ENCODE measurements around the gene BRIP1. TPM values are rescaled to one million over a fixed set of nuclear protein-coding genes. Genes with fewer than 3 reads are reported as not detected.

Gene BRIP1
- total RNA-seq, 1 experiment from 2014 or later = 13.8 TPM

DNA sequence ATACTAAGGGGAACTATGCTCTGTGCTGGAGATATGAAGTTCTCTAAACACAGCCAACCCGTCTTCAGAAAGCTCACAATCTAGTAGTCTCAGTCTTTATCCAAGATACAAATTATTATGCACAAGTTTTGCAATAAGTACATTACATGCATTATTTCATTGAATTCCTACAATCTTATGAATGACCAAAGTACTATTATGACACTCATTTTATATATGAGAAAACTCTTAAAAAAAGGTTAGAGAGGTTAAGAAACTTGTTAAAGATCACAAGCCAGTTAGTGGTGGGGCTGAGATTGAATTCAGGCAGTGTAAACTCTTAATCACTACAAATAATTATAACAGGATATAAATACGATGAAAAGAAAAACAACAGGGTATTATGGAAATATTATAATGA, 4.7 kb upstream of the BRIP1 start (continued):
- TF ChIP-seq, protein P1, sequence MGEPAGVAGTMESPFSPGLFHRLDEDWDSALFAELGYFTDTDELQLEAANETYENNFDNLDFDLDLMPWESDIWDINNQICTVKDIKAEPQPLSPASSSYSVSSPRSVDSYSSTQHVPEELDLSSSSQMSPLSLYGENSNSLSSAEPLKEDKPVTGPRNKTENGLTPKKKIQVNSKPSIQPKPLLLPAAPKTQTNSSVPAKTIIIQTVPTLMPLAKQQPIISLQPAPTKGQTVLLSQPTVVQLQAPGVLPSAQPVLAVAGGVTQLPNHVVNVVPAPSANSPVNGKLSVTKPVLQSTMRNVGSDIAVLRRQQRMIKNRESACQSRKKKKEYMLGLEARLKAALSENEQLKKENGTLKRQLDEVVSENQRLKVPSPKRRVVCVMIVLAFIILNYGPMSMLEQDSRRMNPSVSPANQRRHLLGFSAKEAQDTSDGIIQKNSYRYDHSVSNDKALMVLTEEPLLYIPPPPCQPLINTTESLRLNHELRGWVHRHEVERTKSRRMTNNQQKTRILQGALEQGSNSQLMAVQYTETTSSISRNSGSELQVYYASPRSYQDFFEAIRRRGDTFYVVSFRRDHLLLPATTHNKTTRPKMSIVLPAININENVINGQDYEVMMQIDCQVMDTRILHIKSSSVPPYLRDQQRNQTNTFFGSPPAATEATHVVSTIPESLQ (CRISPR knock-in tag; IDR thresholded peaks at IDR 0.05) = no peak
- no peak for TF ChIP-seq HMGA2 (CRISPR knock-in tag; IDR thresholded peaks at IDR 0.05)
- TF ChIP-seq GABPB1 (CRISPR knock-in tag; IDR thresholded peaks at IDR 0.05) = no peak
- no peak for TF ChIP-seq NFYB (CRISPR knock-in tag; conservative IDR thresholded peaks at IDR 0.05; ENCODE audit: low read depth)
- TF ChIP-seq, protein P2, sequence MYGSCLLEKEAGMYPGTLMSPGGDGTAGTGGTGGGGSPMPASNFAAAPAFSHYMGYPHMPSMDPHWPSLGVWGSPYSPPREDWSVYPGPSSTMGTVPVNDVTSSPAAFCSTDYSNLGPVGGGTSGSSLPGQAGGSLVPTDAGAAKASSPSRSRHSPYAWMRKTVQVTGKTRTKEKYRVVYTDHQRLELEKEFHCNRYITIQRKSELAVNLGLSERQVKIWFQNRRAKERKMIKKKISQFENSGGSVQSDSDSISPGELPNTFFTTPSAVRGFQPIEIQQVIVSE (CRISPR knock-in tag; IDR thresholded peaks at IDR 0.05; ENCODE audit: borderline replicate concordance) = no peak

DNA sequence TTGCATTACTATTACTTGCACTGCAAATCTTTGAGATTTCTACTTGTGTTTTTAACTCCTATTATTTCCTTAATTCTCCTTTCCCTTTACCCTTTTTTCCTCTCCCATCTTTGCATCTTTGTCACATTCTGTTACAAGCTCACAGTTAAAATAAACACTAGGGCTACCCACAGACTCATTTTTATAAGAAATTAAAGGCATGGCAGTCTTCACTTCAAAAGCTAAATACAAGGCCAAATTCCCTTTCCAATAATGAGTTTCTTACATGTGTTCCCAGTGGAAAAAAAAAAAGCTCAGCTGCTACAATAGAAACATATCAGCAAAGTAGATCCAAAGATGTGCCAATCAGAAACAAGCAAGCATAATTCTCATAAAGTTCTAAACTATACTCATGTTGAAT, 3.7 kb upstream of the BRIP1 start:
- Mint-ChIP-seq H3K36me3 (peaks cover 20% of the 10 kb centered on the region), H3K4me1 (peaks cover 12% of the 10 kb centered on the region), H3K27ac (no peak overlapping the region), H3K27me3 (ENCODE audit: low read depth) (no peaks in the 10 kb centered on the region), H3K4me3 (no peak overlapping the region), H3K9me3 (no peaks in the 10 kb centered on the region)
- POLR2A ChIA-PET = no interaction called here
- CTCF ChIA-PET = no interaction called here
- DNase-seq (ENCODE audit: low spot score) (no peak), ATAC-seq (no peak)
- no peak for TF ChIP-seq NR3C1 (CRISPR knock-in tag; conservative IDR thresholded peaks at IDR 0.05; ENCODE audit: low read depth)
- no peak for TF ChIP-seq ZNF138 (CRISPR knock-in tag; conservative IDR thresholded peaks at IDR 0.05)
- no peak for TF ChIP-seq HMGA2 (CRISPR knock-in tag; IDR thresholded peaks at IDR 0.05)
- TF ChIP-seq MXD4 (CRISPR knock-in tag; IDR thresholded peaks at IDR 0.05; ENCODE audit: borderline replicate concordance) = no peak
- no peak for TF ChIP-seq TEAD1 (CRISPR knock-in tag; IDR thresholded peaks at IDR 0.05)
- TF ChIP-seq, protein P3, sequence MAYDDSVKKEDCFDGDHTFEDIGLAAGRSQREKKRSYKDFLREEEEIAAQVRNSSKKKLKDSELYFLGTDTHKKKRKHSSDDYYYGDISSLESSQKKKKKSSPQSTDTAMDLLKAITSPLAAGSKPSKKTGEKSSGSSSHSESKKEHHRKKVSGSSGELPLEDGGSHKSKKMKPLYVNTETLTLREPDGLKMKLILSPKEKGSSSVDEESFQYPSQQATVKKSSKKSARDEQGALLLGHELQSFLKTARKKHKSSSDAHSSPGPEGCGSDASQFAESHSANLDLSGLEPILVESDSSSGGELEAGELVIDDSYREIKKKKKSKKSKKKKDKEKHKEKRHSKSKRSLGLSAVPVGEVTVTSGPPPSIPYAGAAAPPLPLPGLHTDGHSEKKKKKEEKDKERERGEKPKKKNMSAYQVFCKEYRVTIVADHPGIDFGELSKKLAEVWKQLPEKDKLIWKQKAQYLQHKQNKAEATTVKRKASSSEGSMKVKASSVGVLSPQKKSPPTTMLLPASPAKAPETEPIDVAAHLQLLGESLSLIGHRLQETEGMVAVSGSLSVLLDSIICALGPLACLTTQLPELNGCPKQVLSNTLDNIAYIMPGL (CRISPR knock-in tag; IDR thresholded peaks at IDR 0.05) = no peak
- TF ChIP-seq SMAD3 (CRISPR knock-in tag; IDR thresholded peaks at IDR 0.05; ENCODE audit: borderline replicate concordance) = no peak
- no peak for TF ChIP-seq NFE2L1 (CRISPR knock-in tag; IDR thresholded peaks at IDR 0.05)
- TF ChIP-seq PRRX2 (CRISPR knock-in tag; IDR thresholded peaks at IDR 0.05) = no peak
- TF ChIP-seq CREM (CRISPR knock-in tag; IDR thresholded peaks at IDR 0.05) = no peak
- TF ChIP-seq IRF2 (CRISPR knock-in tag; IDR thresholded peaks at IDR 0.05; ENCODE audit: borderline replicate concordance, low read depth) = no peak
- no peak for TF ChIP-seq ETV6 (CRISPR knock-in tag; IDR thresholded peaks at IDR 0.05)
- no peak for TF ChIP-seq SMAD4 (CRISPR knock-in tag; IDR thresholded peaks at IDR 0.05)
- TF ChIP-seq GABPB1 (CRISPR knock-in tag; IDR thresholded peaks at IDR 0.05) = no peak
- TF ChIP-seq, protein P4, sequence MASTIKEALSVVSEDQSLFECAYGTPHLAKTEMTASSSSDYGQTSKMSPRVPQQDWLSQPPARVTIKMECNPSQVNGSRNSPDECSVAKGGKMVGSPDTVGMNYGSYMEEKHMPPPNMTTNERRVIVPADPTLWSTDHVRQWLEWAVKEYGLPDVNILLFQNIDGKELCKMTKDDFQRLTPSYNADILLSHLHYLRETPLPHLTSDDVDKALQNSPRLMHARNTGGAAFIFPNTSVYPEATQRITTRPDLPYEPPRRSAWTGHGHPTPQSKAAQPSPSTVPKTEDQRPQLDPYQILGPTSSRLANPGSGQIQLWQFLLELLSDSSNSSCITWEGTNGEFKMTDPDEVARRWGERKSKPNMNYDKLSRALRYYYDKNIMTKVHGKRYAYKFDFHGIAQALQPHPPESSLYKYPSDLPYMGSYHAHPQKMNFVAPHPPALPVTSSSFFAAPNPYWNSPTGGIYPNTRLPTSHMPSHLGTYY (CRISPR knock-in tag; IDR thresholded peaks at IDR 0.05) = no peak
- TF ChIP-seq, protein P5, sequence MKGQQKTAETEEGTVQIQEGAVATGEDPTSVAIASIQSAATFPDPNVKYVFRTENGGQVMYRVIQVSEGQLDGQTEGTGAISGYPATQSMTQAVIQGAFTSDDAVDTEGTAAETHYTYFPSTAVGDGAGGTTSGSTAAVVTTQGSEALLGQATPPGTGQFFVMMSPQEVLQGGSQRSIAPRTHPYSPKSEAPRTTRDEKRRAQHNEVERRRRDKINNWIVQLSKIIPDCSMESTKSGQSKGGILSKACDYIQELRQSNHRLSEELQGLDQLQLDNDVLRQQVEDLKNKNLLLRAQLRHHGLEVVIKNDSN (CRISPR knock-in tag; IDR thresholded peaks at IDR 0.05) = no peak
- TF ChIP-seq, protein P6, sequence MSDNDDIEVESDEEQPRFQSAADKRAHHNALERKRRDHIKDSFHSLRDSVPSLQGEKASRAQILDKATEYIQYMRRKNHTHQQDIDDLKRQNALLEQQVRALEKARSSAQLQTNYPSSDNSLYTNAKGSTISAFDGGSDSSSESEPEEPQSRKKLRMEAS (CRISPR knock-in tag; IDR thresholded peaks at IDR 0.05) = no peak
- TF ChIP-seq, protein P7, sequence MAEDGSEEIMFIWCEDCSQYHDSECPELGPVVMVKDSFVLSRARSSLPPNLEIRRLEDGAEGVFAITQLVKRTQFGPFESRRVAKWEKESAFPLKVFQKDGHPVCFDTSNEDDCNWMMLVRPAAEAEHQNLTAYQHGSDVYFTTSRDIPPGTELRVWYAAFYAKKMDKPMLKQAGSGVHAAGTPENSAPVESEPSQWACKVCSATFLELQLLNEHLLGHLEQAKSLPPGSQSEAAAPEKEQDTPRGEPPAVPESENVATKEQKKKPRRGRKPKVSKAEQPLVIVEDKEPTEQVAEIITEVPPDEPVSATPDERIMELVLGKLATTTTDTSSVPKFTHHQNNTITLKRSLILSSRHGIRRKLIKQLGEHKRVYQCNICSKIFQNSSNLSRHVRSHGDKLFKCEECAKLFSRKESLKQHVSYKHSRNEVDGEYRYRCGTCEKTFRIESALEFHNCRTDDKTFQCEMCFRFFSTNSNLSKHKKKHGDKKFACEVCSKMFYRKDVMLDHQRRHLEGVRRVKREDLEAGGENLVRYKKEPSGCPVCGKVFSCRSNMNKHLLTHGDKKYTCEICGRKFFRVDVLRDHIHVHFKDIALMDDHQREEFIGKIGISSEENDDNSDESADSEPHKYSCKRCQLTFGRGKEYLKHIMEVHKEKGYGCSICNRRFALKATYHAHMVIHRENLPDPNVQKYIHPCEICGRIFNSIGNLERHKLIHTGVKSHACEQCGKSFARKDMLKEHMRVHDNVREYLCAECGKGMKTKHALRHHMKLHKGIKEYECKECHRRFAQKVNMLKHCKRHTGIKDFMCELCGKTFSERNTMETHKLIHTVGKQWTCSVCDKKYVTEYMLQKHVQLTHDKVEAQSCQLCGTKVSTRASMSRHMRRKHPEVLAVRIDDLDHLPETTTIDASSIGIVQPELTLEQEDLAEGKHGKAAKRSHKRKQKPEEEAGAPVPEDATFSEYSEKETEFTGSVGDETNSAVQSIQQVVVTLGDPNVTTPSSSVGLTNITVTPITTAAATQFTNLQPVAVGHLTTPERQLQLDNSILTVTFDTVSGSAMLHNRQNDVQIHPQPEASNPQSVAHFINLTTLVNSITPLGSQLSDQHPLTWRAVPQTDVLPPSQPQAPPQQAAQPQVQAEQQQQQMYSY (CRISPR knock-in tag; IDR thresholded peaks at IDR 0.05) = no peak
- no peak for TF ChIP-seq NR1H2 (CRISPR knock-in tag; IDR thresholded peaks at IDR 0.05)
- TF ChIP-seq, protein P8, sequence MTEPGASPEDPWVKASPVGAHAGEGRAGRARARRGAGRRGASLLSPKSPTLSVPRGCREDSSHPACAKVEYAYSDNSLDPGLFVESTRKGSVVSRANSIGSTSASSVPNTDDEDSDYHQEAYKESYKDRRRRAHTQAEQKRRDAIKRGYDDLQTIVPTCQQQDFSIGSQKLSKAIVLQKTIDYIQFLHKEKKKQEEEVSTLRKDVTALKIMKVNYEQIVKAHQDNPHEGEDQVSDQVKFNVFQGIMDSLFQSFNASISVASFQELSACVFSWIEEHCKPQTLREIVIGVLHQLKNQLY (CRISPR knock-in tag; IDR thresholded peaks at IDR 0.05) = no peak
